ENCODE results near the gene TTC9B.
"Not testable (repeated sequence)": the region's sequence is repeated elsewhere in the genome, so short reads cannot be mapped to it uniquely, and the experiment has no call there.

TTC9B gene

GRCh38 chr19:40225440-40226305 is 7.5 kb upstream of the TTC9B start:
- DNase-seq (ENCODE audit: low spot score in 2 of 2): no peak
- Mint-ChIP-seq H3K27ac (ENCODE audit: low read depth) (peak overlapping the region; percentile 26), H3K27me3 (peaks cover 44% of the 10 kb centered on the region), H3K9me3 (peaks cover 6% of the 10 kb centered on the region), H3K4me1 (peaks cover 25% of the 10 kb centered on the region), H3K4me3 (peak overlapping the region; percentile 39), H3K36me3 (ENCODE audit: insufficient read depth) (peaks cover 13% of the 10 kb centered on the region)
- no peak for ATAC-seq (replicated peaks; ENCODE audit: extremely low read depth, poor library complexity, severe bottlenecking)

GRCh38 chr19:40224342-40225150 is 6.4 kb upstream of the TTC9B start:
- DNase-seq (ENCODE audit: low spot score in 2 of 2) (no peak), ATAC-seq (replicated peaks; ENCODE audit: extremely low read depth, poor library complexity, severe bottlenecking) (no peak)
- H3K9me3 Mint-ChIP-seq: peaks cover 6% of the 10 kb centered on the region
- peaks cover 55% of the 10 kb centered on the region for H3K27me3 Mint-ChIP-seq
- peaks cover 13% of the 10 kb centered on the region for H3K36me3 Mint-ChIP-seq (ENCODE audit: insufficient read depth)
- no peak overlapping the region for H3K4me3 Mint-ChIP-seq
- no peak overlapping the region for H3K27ac Mint-ChIP-seq (ENCODE audit: low read depth)
- H3K4me1 Mint-ChIP-seq: peaks cover 25% of the 10 kb centered on the region

- Mint-ChIP-seq H3K27me3 (peaks cover 67% of the 10 kb centered on the region), H3K36me3 (ENCODE audit: insufficient read depth) (peaks cover 13% of the 10 kb centered on the region), H3K4me1 (peaks cover 25% of the 10 kb centered on the region), H3K4me3 (no peak overlapping the region), H3K9me3 (peaks cover 6% of the 10 kb centered on the region), H3K27ac (ENCODE audit: low read depth) (no peak overlapping the region)
- DNase-seq (ENCODE audit: low spot score in 2 of 2) (no peak), ATAC-seq (replicated peaks; ENCODE audit: extremely low read depth, poor library complexity, severe bottlenecking) (no peak)
Observed at GRCh38 chr19:40223135-40223822, 5.1 kb upstream of the TTC9B start.

- Mint-ChIP-seq H3K4me3 (peak overlapping the region; percentile 57), H3K4me1 (peaks cover 25% of the 10 kb centered on the region), H3K36me3 (ENCODE audit: insufficient read depth) (peaks cover 13% of the 10 kb centered on the region), H3K27me3 (peaks cover 70% of the 10 kb centered on the region), H3K27ac (ENCODE audit: low read depth) (peak overlapping the region; percentile 61), H3K9me3 (peaks cover 6% of the 10 kb centered on the region)
- DNase-seq (ENCODE audit: low spot score in 2 of 2) (peak; percentile 58 to 73), ATAC-seq (replicated peaks; ENCODE audit: extremely low read depth, poor library complexity, severe bottlenecking) (peak; percentile 90)
Observed at GRCh38 chr19:40221858-40222619, 3.9 kb upstream of the TTC9B start.

GRCh38 chr19:40220674-40221073 is 2.5 kb upstream of the TTC9B start:
- Mint-ChIP-seq H3K36me3 (ENCODE audit: insufficient read depth) (peaks cover 9% of the 10 kb centered on the region), H3K27ac (ENCODE audit: low read depth) (no peak overlapping the region), H3K4me1 (peaks cover 13% of the 10 kb centered on the region), H3K4me3 (no peak overlapping the region), H3K27me3 (peaks cover 66% of the 10 kb centered on the region), H3K9me3 (peaks cover 6% of the 10 kb centered on the region)
- DNase-seq (ENCODE audit: low spot score in 2 of 2) (no peak), ATAC-seq (replicated peaks; ENCODE audit: extremely low read depth, poor library complexity, severe bottlenecking) (no peak)

- H3K4me3 Mint-ChIP-seq: no peak overlapping the region
- no peak overlapping the region for H3K27ac Mint-ChIP-seq (ENCODE audit: low read depth)
- H3K27me3 Mint-ChIP-seq: peaks cover 57% of the 10 kb centered on the region
- H3K4me1 Mint-ChIP-seq: peaks cover 8% of the 10 kb centered on the region
- ATAC-seq (replicated peaks; ENCODE audit: extremely low read depth, poor library complexity, severe bottlenecking): no peak
- H3K9me3 Mint-ChIP-seq: peaks cover 6% of the 10 kb centered on the region
- no peak for DNase-seq (ENCODE audit: low spot score in 2 of 2)
- H3K36me3 Mint-ChIP-seq (ENCODE audit: insufficient read depth): peaks cover 9% of the 10 kb centered on the region
Observed at GRCh38 chr19:40219721-40220276, 1.6 kb upstream of the TTC9B start.

- ATAC-seq (replicated peaks; ENCODE audit: extremely low read depth, poor library complexity, severe bottlenecking); H3K4me3 Mint-ChIP-seq; H3K27ac Mint-ChIP-seq (ENCODE audit: low read depth); H3K36me3 Mint-ChIP-seq (ENCODE audit: insufficient read depth); H3K9me3 Mint-ChIP-seq; H3K4me1 Mint-ChIP-seq; DNase-seq (ENCODE audit: low spot score in 2 of 2): not testable (repeated sequence)
- peaks cover 49% of the 10 kb centered on the region for H3K27me3 Mint-ChIP-seq
Observed at GRCh38 chr19:40219029-40219428, 845 bp upstream of the TTC9B start.

GRCh38 chr19:40217027-40217810 is 965 bp downstream of the TTC9B start:
- no peak overlapping the region for H3K4me3 Mint-ChIP-seq
- H3K4me1 Mint-ChIP-seq: peaks cover 6% of the 10 kb centered on the region
- peaks cover 5% of the 10 kb centered on the region for H3K9me3 Mint-ChIP-seq
- peaks cover 44% of the 10 kb centered on the region for H3K27me3 Mint-ChIP-seq
- no peak overlapping the region for H3K27ac Mint-ChIP-seq (ENCODE audit: low read depth)
- ATAC-seq (replicated peaks; ENCODE audit: extremely low read depth, poor library complexity, severe bottlenecking): no peak
- DNase-seq (ENCODE audit: low spot score in 2 of 2): no peak
- H3K36me3 Mint-ChIP-seq (ENCODE audit: insufficient read depth): peaks cover 8% of the 10 kb centered on the region

GRCh38 chr19:40216777-40217026 is 1.5 kb downstream of the TTC9B start:
- ATAC-seq (replicated peaks; ENCODE audit: extremely low read depth, poor library complexity, severe bottlenecking): no peak
- H3K27me3 Mint-ChIP-seq: peaks cover 39% of the 10 kb centered on the region
- peaks cover 4% of the 10 kb centered on the region for H3K36me3 Mint-ChIP-seq (ENCODE audit: insufficient read depth)
- H3K4me3 Mint-ChIP-seq: no peak overlapping the region
- DNase-seq (ENCODE audit: low spot score in 2 of 2): no peak
- H3K27ac Mint-ChIP-seq (ENCODE audit: low read depth): no peak overlapping the region
- H3K9me3 Mint-ChIP-seq: peaks cover under 1% of the 10 kb centered on the region
- peaks cover under 1% of the 10 kb centered on the region for H3K4me1 Mint-ChIP-seq

- no peak overlapping the region for H3K4me3 Mint-ChIP-seq
- no peaks in the 10 kb centered on the region for H3K4me1 Mint-ChIP-seq
- ATAC-seq (replicated peaks; ENCODE audit: extremely low read depth, poor library complexity, severe bottlenecking): no peak
- H3K9me3 Mint-ChIP-seq: no peaks in the 10 kb centered on the region
- H3K27ac Mint-ChIP-seq (ENCODE audit: low read depth): no peak overlapping the region
- peaks cover 35% of the 10 kb centered on the region for H3K27me3 Mint-ChIP-seq
- peaks cover 3% of the 10 kb centered on the region for H3K36me3 Mint-ChIP-seq (ENCODE audit: insufficient read depth)
- no peak for DNase-seq (ENCODE audit: low spot score in 2 of 2)
Observed at GRCh38 chr19:40216013-40216776, 2.0 kb downstream of the TTC9B start.

- H3K27me3 Mint-ChIP-seq: peaks cover 29% of the 10 kb centered on the region
- H3K4me3 Mint-ChIP-seq: no peak overlapping the region
- peaks cover 4% of the 10 kb centered on the region for H3K36me3 Mint-ChIP-seq (ENCODE audit: insufficient read depth)
- no peak overlapping the region for H3K27ac Mint-ChIP-seq (ENCODE audit: low read depth)
- DNase-seq (ENCODE audit: low spot score in 2 of 2) (no peak), ATAC-seq (replicated peaks; ENCODE audit: extremely low read depth, poor library complexity, severe bottlenecking) (no peak)
- H3K9me3 Mint-ChIP-seq: no peaks in the 10 kb centered on the region
- H3K4me1 Mint-ChIP-seq: no peaks in the 10 kb centered on the region
Observed at GRCh38 chr19:40214936-40215335, 3.2 kb downstream of the TTC9B start.

Data from central memory CD8-positive, alpha-beta T cell (primary cell).